Astrocyte of the cerebellum (primary cell): ENCODE measurements around the gene OAS3.

ENCODE experiments used
- DNase-seq: peaks from one replicate; pipeline ENCODE4 v3.0.0-alpha.2; 2011; ENCODE audit warnings: low read depth
- H3K4me3 ChIP-seq: 2 replicates; pipeline ENCODE4 v1.5.1; 2011; ENCODE audit warnings: mild to moderate bottlenecking, low read depth, low read length, moderate library complexity
- CTCF ChIP-seq: IDR thresholded peaks from 2 replicates; pipeline ENCODE4 v1.5.1; 2012; ENCODE audit warnings: low read length, low read depth, moderate library complexity, mild to moderate bottlenecking; ENCODE audit errors: missing control alignments
- in situ Hi-C: cut with HindIII; loops from 2 replicates; pipeline ENCODE4 v1.10.0; 2017; ENCODE audit warnings: low sequenced_read_pairs

The OAS3 gene

GRCh38 chr12:112927475-112927874, 10.8 kb upstream of the OAS3 start:
- no peak for TF ChIP-seq CTCF
- in situ Hi-C loops = no loop called here
- DNase-seq = no peak
- H3K4me3 ChIP-seq = no peak overlapping the region

- DNase-seq = no peak
- in situ Hi-C loops = no loop called here
- H3K4me3 ChIP-seq = no peak overlapping the region
- TF ChIP-seq CTCF = no peak
These were observed 10.3 kb upstream of the OAS3 start for GRCh38 chr12:112927925-112928324.

- no peak for DNase-seq
- H3K4me3 ChIP-seq = no peak overlapping the region
- TF ChIP-seq CTCF = no peak
- in situ Hi-C loops = no loop called here
These were observed 9.3 kb upstream of the OAS3 start for GRCh38 chr12:112928978-112929377.

GRCh38 chr12:112929715-112930114, 8.6 kb upstream of the OAS3 start:
- in situ Hi-C loops = no loop called here
- no peak for TF ChIP-seq CTCF
- H3K4me3 ChIP-seq = no peak overlapping the region
- no peak for DNase-seq

GRCh38 chr12:112930350-112930749, 7.9 kb upstream of the OAS3 start:
- no peak for DNase-seq
- in situ Hi-C loops = no loop called here
- no peak overlapping the region for H3K4me3 ChIP-seq
- no peak for TF ChIP-seq CTCF

GRCh38 chr12:112932485-112933128, 5.7 kb upstream of the OAS3 start:
- TF ChIP-seq CTCF = no peak
- no peak overlapping the region for H3K4me3 ChIP-seq
- in situ Hi-C loops = no loop called here
- no peak for DNase-seq

GRCh38 chr12:112933129-112933505, 5.2 kb upstream of the OAS3 start:
- H3K4me3 ChIP-seq = no peak overlapping the region
- no peak for TF ChIP-seq CTCF
- no peak for DNase-seq
- in situ Hi-C loops = no loop called here
